ENCODE data around the gene MTG1.
"Not testable (repeated sequence)": the region's sequence is repeated elsewhere in the genome, so short reads cannot be mapped to it uniquely, and the experiment has no call there.

MTG1 gene

GRCh38 chr10:133359554-133359971 is 34.4 kb upstream of the MTG1 start:
- DNase-seq = no peak

DNA sequence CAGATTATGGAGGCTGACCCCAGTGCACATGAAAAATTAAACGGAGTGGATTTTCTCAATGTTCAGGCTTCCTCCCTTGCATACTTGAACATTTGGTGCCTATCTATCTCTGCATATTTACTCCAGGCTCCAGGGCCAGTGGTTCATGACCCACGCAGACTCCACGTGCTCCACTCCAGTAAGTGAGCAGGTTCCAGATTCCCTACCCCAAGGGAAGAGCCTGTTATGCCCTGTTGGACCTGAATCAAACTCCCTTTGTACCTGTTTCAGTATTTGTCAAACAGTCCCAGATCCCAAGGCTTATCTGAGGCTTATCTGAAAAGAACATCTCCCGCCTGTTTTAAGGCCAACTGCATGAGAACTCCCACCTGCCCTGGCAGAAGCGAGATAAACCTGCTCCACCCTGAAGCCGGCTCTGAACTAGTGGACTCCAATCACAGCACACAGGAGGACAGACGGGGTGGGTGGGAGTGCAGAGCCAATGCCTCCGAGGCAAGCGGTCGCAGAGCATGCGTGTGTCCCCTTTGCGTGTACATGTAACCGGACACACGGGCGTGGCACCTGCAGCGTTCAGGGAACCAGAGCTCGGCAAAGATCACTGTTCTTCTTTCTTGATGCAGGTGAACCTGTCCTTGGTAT is 33.9 kb upstream of the MTG1 start:
- no peak for DNase-seq

DNA sequence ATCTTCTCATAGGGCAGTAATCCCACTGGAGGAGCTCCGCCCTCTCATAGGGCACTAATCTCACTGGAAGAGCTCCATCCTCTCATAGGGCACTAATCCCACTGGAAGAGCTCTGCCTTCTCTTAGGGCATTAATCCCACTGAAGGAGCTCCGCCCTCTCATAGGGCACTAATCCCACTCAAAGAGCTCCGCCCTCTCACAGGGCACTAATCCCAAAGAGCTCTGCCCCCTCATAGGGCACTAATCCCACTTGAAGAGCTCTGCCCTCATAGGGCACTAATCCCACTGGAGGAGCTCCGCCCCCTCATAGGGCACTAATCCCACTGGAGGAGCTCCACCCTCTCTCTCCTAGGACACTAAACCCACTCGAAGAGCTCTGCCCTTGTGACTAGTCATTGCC is 32.7 kb upstream of the MTG1 start:
- no peak for DNase-seq

GRCh38 chr10:133361773-133362441 is 32.0 kb upstream of the MTG1 start:
- DNase-seq = no peak

GRCh38 chr10:133362846-133363245 is 31.1 kb upstream of the MTG1 start:
- DNase-seq = no peak

DNA sequence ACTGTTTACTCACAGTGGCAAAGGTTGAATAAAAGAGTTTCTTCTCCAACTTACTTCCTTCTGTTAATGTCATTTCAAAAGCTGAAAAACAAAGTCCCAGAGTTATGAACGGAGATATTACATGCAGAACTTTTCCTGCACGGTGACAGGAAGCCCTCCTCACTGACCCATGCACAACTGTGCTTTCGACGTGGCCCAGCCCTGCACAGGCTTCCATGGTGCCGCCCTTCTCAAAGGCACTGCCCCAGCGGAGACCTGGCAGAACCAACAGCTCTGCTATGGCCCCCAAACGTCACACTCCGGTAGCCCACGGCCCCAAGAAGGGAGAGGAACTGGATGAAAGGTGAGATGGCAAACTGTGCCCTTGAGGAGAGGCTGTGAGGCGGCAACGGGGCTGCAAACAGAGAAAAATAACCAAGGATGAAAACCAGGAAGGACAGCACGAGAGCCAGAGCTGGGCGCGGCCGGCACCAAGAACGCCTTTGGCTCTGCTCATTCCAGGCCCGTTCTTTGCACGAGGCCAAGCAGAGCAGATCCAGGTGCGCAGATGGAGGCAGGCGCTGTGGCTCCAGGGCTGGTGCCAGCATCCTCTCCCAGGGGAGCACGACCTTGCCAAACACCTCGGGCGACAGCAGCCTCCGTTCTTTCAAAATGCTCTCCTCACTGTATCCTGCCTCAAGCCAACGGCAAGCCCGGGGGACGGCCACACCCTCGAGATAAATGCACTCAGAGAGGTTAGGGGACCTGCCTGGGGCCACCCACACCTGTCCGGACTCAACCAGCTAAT is 29.1 kb upstream of the MTG1 start:
- no peak for DNase-seq

- DNase-seq = no peak
Measured at GRCh38 chr10:133365461-133366129, 28.4 kb upstream of the MTG1 start.

DNA sequence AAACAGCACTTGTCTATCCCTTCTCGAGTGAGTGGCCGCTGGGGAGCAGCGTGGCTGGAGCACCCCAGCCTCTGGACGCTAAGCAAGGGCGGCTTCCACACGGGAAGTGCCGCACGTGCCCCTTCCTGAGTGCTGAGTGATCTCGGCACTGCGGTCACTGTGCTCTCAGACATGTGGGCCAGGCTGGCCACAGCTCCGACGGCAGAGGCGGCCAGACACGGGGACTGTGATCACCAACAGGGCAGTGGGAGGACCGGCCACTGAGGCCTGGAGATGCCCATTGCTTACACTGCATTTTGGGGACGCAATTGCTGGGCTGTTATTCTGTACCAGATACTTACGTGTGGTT is 27.9 kb upstream of the MTG1 start:
- no peak for DNase-seq

DNA sequence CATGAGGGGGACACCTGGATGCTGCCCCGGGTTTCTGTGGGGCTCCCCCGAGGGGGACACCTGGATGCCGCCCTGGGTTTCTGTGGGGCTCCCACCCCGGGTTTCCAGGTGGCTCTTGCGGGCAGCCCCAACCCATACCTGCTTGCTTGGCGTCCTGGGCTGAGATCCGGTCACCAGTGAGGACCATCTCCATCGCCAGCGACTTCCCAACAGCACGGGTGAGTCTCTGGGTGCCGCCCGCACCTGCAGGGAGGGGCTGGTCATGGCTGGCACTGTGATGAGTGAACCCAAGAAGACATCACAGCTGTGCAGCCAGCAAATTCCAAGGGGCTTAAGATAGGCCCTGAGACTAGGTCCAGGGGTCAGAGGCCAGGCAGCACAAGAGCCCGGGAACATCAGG is 27.2 kb upstream of the MTG1 start:
- DNase-seq = no peak

- not testable (repeated sequence) for DNase-seq
Measured at GRCh38 chr10:133367461-133367860, 26.5 kb upstream of the MTG1 start.

GRCh38 chr10:133368153-133368552 is 25.8 kb upstream of the MTG1 start:
- DNase-seq = no peak

DNA sequence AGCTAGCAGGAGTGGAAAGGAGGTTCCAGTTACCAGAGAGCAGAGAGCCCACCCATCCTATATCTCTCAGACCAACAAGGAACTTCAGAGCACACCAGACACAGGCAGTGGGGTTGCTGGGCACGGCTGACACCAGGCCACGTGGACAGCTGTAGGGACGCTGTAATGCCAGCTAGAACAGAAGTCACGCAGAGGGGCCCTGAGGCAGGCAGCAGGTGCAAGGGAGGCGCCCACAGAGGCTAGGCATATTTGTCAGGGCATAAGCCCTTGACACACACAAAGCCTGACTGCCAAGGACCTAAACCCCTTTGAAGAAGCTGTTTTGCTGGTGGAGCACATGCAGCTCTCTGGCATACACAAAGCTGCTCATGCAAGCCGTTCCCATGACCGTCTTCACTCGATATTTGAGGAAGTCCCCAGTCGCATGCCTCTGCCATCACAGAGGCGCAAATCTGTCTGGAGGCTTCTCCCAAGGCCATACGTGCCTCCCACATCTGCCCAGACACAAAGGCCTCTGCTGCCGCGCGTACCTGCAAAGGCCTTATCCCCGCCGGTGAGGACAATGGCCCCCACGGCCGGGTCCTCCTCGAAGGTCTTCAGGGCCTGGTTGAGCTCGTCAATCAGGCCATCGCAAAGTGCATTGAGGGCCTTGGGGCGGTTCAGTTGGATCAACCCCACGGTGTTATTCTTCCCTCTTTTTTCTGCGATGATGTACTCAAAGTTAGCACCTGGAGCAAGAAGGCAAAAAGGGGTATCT is 23.7 kb upstream of the MTG1 start:
- DNase-seq = no peak

DNA sequence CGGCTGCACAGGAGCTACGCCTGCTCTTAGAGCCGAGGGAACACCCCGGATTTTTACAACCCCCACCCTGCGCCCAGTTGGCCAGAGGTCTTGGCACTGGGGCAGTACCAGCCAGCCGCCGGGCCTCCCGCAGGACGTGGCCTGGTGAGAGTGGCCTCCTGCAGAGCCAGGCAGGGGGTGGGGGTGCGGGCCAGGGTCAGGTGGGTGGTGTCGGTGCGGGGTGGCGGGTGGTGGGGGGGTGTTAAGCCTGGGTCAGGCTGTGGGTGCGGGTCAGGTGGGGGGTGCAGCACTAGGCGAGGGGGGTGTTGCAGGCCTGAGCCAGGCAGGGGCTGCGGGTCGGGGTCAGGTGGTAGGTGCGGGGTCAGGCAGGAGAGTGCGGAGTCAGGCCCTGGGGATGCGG is 21.4 kb upstream of the MTG1 start:
- no peak for DNase-seq

DNA sequence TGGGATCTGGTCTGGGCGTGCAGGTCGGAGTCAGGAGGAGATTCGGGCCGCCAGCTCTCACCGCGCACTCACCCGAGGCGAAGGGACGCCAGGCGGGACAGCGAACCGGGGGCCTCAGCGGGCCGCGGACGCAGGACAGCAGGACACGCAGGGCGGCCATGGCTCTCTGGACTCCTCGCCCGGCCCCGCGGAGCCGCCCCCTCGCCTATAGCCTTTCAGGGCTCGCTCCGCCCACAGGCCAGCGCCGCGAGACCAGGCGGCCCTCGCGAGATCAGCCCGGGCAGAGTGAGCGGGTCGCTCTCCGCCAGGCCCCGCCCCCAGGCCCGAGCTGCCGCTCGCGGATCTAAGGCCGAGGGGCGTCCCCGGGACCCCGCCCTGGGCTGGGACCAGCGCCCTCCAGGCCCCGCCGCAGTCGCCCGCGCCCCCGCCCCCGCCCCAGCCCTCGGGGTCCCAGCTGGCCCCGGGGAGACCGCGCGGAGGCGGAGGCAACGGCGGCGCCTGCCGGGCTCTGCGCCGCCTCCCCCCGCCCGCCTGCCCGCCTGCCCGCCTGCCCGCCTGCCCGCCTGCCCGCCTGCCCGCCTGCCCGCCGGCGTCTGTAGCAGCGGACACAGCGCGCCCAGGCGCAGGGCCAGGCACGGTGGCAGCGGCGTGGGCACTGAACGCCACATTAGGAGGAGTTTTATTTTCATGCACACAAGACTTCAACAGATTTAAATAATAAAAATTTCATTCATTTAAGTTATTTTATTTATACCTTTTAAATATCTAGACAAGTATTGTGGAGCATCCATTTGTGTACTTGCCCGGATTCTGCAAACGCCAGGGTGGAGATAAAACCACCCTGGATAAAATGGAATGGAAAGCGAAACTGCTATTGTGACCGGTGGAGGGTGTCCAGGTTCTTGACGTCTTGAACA is 20.5 kb upstream of the MTG1 start, which contains the start of gene ECHS1:
Gene ECHS1, minus strand, starts transcription at position 181 of the 917 bp plus-strand sequence. Its CDS starts 21 bp downstream, at position 160.
- peak; percentile 75 to 82 for DNase-seq

- no peak for DNase-seq
Measured at GRCh38 chr10:133375357-133376115, 18.4 kb upstream of the MTG1 start.

DNA sequence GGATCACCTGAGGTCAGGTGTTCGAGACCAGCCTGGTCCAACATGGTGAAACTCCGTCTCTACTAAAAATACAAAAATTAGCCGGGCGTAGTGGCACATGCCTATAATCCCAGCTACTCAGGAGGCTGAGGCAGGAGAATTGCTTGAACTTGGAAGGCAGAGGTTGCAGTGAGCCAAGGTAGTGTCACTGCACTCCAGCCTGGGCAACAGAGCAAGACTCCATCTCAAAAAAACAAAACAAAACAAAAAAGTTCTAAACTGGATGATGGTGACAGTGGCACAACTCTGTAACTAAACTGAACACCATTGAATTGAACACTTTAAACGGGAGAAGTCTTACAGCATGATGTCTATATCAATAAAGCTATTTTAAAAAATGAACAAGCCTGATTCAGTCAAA is 17.8 kb upstream of the MTG1 start:
- not testable (repeated sequence) for DNase-seq

GRCh38 chr10:133377025-133377817 is 16.7 kb upstream of the MTG1 start:
- DNase-seq = no peak

GRCh38 chr10:133377818-133378250 is 16.1 kb upstream of the MTG1 start:
- no peak for DNase-seq

DNA sequence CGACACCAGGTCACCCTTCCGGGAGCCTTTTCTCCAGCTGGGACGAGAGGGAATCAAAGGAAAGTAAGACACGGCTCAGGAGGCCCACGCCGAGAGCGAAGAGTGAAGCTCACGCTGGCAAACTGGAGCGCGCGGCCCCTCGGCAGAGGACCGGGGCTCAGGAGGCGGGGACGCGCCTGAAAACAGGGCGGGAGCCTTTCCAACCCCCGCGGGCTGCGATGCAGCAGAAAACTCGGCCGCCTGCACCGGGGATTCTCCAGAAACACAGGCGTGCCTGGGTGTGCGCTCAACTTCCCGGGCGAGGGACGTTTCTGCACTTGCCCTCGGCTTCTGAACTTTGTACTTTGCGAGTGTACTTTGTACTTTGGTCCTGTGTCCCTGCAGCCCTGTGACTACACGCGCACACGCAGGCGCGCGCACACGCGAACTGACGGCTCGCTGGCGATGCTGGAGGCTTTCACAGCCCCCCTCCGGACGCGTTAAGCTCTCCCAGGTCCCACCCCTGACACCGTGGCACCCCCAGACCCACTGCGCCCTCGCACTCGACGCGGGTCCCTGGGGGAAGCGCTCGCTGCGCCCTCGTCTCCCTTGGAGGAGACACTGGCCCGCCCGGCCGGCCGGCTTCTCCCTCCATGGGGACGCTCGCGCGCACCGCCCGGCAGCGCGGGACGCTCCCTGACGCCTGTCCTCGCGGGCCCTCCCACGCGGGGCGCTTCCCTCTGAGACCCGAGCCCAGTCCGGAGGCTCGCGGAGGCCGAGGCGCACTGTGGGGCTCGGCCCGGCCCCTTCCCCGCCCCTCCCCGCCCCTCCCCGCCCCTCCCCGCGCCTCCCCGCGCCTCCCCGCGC is 15.5 kb upstream of the MTG1 start:
- peak; percentile 17 to 50 for DNase-seq

All from bone marrow (tissue), 2 donors.